PFSK-1 (cell line): ENCODE measurements around the gene SLC25A25.

Experiments
- FOXP2 ChIP-seq: optimal IDR thresholded peaks from 2 replicates; pipeline ENCODE3; 2011; ENCODE audit warnings: borderline replicate concordance, control low read depth, inconsistent platforms; ENCODE audit not compliant: insufficient read depth; ENCODE audit errors: extremely low read length, extremely low read depth
- POLR2AphosphoS5 ChIP-seq: IDR thresholded peaks from 2 replicates; pipeline ENCODE4 v1.6.1; 2012; ENCODE audit warnings: low read depth, mild to moderate bottlenecking, control low read depth, low read length, moderate library complexity
- REST ChIP-seq, 2 experiments: IDR thresholded peaks; 2 replicates each; pipeline versions ENCODE4 v1.6.1 to v1.8.0; 2011 to 2012; ENCODE audit warnings: low read depth in 2 of 2, low read length in 2 of 2, control low read depth in 1 of 2, inconsistent platforms in 1 of 2, mild to moderate bottlenecking in 1 of 2, moderate library complexity in 1 of 2; ENCODE audit not compliant: insufficient read depth in 1 of 2
- SIN3A ChIP-seq: IDR thresholded peaks from 2 replicates; pipeline ENCODE4 v1.6.1; 2012; ENCODE audit warnings: mild to moderate bottlenecking, low read length, moderate library complexity, borderline replicate concordance; ENCODE audit not compliant: insufficient read depth
- TAF1 ChIP-seq: IDR thresholded peaks from 2 replicates; pipeline ENCODE4 v1.6.1; 2012; ENCODE audit warnings: low read length, control low read depth, borderline replicate concordance; ENCODE audit not compliant: insufficient read depth

- no peak for TF ChIP-seq REST (IDR thresholded peaks at IDR 0.05; ENCODE audit: insufficient read depth in 1 of 2, low read depth in 2 of 2, low read length in 2 of 2)
- no peak for TF ChIP-seq POLR2AphosphoS5
- no peak for TF ChIP-seq SIN3A
- no peak for TF ChIP-seq TAF1
- no peak for TF ChIP-seq FOXP2
Observed at GRCh38 chr9:128108269-128109049, 40.4 kb downstream of the SLC25A25 start.
